Liver (tissue), 9 donors: ENCODE results near the gene MORN2. TPM values are rescaled to one million over a fixed set of nuclear protein-coding genes. Genes with fewer than 3 reads are reported as not detected.

Experiments used
- DNase-seq: peaks from one replicate; pipeline ENCODE4 v3.0.0-alpha.2; 2017; ENCODE audit warnings: low spot score
- H3K27ac ChIP-seq, 2 donors: one replicate each; pipeline ENCODE4 v1.7.0; 2013; ENCODE audit warnings: inconsistent platforms in 2 of 2, low read length in 2 of 2, control low read depth in 1 of 2, low read depth in 1 of 2, mild to moderate bottlenecking in 1 of 2
- H3K27me3 ChIP-seq, 4 donors: one replicate each; pipeline versions ENCODE4 v1.6.1 to v1.7.0; 2013; ENCODE audit warnings: low read length in 3 of 4, inconsistent platforms in 1 of 4, mild to moderate bottlenecking in 1 of 4, moderate library complexity in 1 of 4; ENCODE audit not compliant: control insufficient read depth in 4 of 4, insufficient read depth in 4 of 4
- H3K36me3 ChIP-seq, 4 donors: one replicate each; pipeline versions ENCODE4 v1.6.1 to v1.7.0; 2013; ENCODE audit warnings: low read length in 3 of 4, mild to moderate bottlenecking in 3 of 4, low read depth in 1 of 4, moderate library complexity in 1 of 4; ENCODE audit not compliant: control insufficient read depth in 4 of 4, insufficient read depth in 3 of 4
- H3K4me1 ChIP-seq, 4 donors: one replicate each; pipeline versions ENCODE4 v1.6.1 to v1.7.0; 2013; ENCODE audit warnings: low read length in 3 of 4, mild to moderate bottlenecking in 3 of 4, moderate library complexity in 1 of 4; ENCODE audit not compliant: control insufficient read depth in 4 of 4, insufficient read depth in 4 of 4
- H3K4me3 ChIP-seq, 3 donors: one replicate each; pipeline versions ENCODE4 v1.6.1 to v1.7.0; 2013; ENCODE audit warnings: low read length in 3 of 3, control low read depth in 1 of 3, low read depth in 1 of 3, mild to moderate bottlenecking in 1 of 3
- H3K9ac ChIP-seq, 2 donors: one replicate each; pipeline ENCODE4 v1.7.0; 2013; ENCODE audit warnings: low read length in 2 of 2, mild to moderate bottlenecking in 2 of 2, moderate library complexity in 2 of 2, control low read depth in 1 of 2, low read depth in 1 of 2
- H3K9me3 ChIP-seq, 4 donors: one replicate each; pipeline versions ENCODE4 v1.6.1 to v1.7.0; 2013; ENCODE audit warnings: low read length in 3 of 4; ENCODE audit not compliant: control insufficient read depth in 4 of 4
- EGR1 ChIP-seq, 2 donors: IDR thresholded peaks; 2 replicates each; pipeline ENCODE4 v1.6.1; 2016 to 2018; ENCODE audit warnings: antibody characterized with exemption in 2 of 2, low read depth in 2 of 2
- FOXA1 ChIP-seq: IDR thresholded peaks from 2 replicates; pipeline ENCODE4 v1.6.1; 2016; ENCODE audit warnings: antibody characterized with exemption
- FOXA2 ChIP-seq: IDR thresholded peaks from 2 replicates; pipeline ENCODE4 v1.6.1; 2016; ENCODE audit warnings: antibody characterized with exemption
- GABPA ChIP-seq, 2 donors: IDR thresholded peaks in 1 of 2; conservative IDR thresholded peaks in 1 of 2; 2 replicates each; pipeline ENCODE4 v1.6.1; 2016; ENCODE audit warnings: antibody characterized with exemption in 2 of 2, mild to moderate bottlenecking in 1 of 2, moderate library complexity in 1 of 2
- HNF4A ChIP-seq, 2 donors: conservative IDR thresholded peaks; 2 replicates each; pipeline ENCODE4 v1.6.1; 2016; ENCODE audit warnings: antibody characterized with exemption in 2 of 2, mild to moderate bottlenecking in 2 of 2
- HNF4G ChIP-seq: IDR thresholded peaks from 2 replicates; pipeline ENCODE4 v1.6.1; 2016; ENCODE audit warnings: antibody characterized with exemption
- JUND ChIP-seq, 2 donors: IDR thresholded peaks; 2 replicates each; pipeline ENCODE4 v1.6.1; 2016; ENCODE audit warnings: antibody characterized with exemption in 2 of 2
- NR2F2 ChIP-seq: IDR thresholded peaks from 2 replicates; pipeline ENCODE4 v1.6.1; 2016; ENCODE audit warnings: antibody characterized with exemption
- RAD21 ChIP-seq, 2 donors: IDR thresholded peaks; 2 replicates each; pipeline ENCODE4 v1.6.1; 2016; ENCODE audit warnings: antibody characterized with exemption in 2 of 2, mild to moderate bottlenecking in 2 of 2
- RXRA ChIP-seq, 2 donors: IDR thresholded peaks; 2 replicates each; pipeline ENCODE4 v1.6.1; 2017 to 2018; ENCODE audit warnings: antibody characterized with exemption in 2 of 2, mild to moderate bottlenecking in 1 of 2
- SP1 ChIP-seq: IDR thresholded peaks from 2 replicates; pipeline ENCODE4 v1.6.1; 2018; ENCODE audit warnings: antibody characterized with exemption, mild to moderate bottlenecking
- TAF1 ChIP-seq: conservative IDR thresholded peaks from 2 replicates; pipeline ENCODE4 v1.6.1; 2016; ENCODE audit warnings: antibody characterized with exemption, mild to moderate bottlenecking
- YY1 ChIP-seq: IDR thresholded peaks from 2 replicates; pipeline ENCODE4 v1.6.1; 2016; ENCODE audit warnings: antibody characterized with exemption, mild to moderate bottlenecking
- WGBS: extraction: QIAGEN DNeasy Blood & Tissue Kit; methylation state at CpG from one replicate; pipeline ENCODE4 v1.1.7; 2013; 5-methylcytosine and 5-hydroxymethylcytosine counted together
- polyA plus RNA-seq, 2 donors: library from polyadenylated mRNA; stranded (reverse) in 1 of 2; unstranded in 1 of 2; fragments of 200-250 nt in 1 of 2; fragments of >200 nt in 1 of 2; fragmentation: Nextera tagmentation in 1 of 2; extraction: Ambion mirVana in 1 of 2; gene quantifications; one replicate each; pipeline versions ENCODE4 v1.2.1 to v1.2.3, GENCODE V29; 2013 to 2015
- total RNA-seq, 2 donors: library from RNA; depleted of rRNA; stranded (reverse); fragments of >200 nt; gene quantifications; one replicate each; pipeline ENCODE4 v1.2.3, GENCODE V29; 2014
- TF ChIP-seq, protein P1 (sequence below): IDR thresholded peaks from 2 replicates; pipeline ENCODE4 v1.6.1; 2016; ENCODE audit warnings: antibody characterized with exemption
- TF ChIP-seq, protein P2 (sequence below): IDR thresholded peaks from 2 replicates; pipeline ENCODE4 v1.6.1; 2016; ENCODE audit warnings: antibody characterized with exemption
- TF ChIP-seq, protein P3 (sequence below): IDR thresholded peaks from 2 replicates; pipeline ENCODE4 v1.6.1; 2016; ENCODE audit warnings: antibody characterized with exemption
- TF ChIP-seq, protein P4 (sequence below): fragments of 150-350 bp; IDR thresholded peaks from 2 replicates; pipeline ENCODE4 v1.5.1; 2017; ENCODE audit warnings: improper control_type of control experiment, low read depth, low read length; ENCODE audit not compliant: missing input control
- TF ChIP-seq, protein P5 (sequence below): IDR thresholded peaks from 2 replicates; pipeline ENCODE4 v1.6.1; 2016; ENCODE audit warnings: antibody characterized with exemption, mild to moderate bottlenecking
- donor health status: healthy.
- donor health status: healthy.
- donor health status: healthy.
- donor health status: healthy.
- donor health status: healthy.

Gene MORN2
- total and polyA plus RNA-seq, 4 donors = 2.8 to 16.4 (median 8.0) TPM

DNA sequence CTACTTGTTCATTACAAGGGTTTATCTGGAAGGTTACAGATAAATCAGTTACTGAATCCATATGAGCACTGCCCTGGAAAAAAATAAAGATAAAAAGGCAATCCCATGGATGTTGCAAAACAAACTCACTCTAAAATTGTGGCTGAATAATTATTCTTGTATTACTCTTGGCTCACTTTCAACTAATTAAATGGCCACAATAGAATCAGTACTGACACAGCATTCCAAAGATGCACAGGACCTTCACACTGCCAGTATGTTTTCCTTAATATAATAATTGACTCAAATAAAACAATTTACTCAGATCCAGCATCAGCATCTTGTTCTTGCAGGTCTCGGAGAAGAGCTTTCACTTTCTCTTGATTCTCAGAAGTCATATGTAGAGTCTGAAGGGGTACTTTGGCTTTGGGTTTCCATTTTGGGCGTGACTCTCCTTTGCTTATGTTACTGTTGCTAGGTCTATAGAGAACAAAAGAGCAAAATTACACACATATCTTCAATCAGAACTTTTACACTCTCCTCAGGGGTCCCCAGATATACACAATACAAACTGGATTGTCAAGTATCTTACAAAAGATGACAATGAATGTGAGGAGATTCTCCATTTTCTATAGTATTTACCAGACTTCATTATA, 12.6 kb upstream of the MORN2 start:
- Histone ChIP-seq H3K27me3 (no peaks in the 10 kb centered on the region), H3K36me3 (peaks cover 9 to 33% (median 18%) of the 10 kb centered on the region in 4 donors), H3K9ac (no peak overlapping the region), H3K9me3 (no peaks in the 10 kb centered on the region), H3K4me1 (no peaks in the 10 kb centered on the region), H3K4me3 (no peak overlapping the region), H3K27ac (no peak overlapping the region)
- no peak for DNase-seq
- TF ChIP-seq RAD21 (IDR thresholded peaks at IDR 0.05) = no peak
- WGBS = 92% methylated on average over 2 of the region's 2 CpGs

DNA sequence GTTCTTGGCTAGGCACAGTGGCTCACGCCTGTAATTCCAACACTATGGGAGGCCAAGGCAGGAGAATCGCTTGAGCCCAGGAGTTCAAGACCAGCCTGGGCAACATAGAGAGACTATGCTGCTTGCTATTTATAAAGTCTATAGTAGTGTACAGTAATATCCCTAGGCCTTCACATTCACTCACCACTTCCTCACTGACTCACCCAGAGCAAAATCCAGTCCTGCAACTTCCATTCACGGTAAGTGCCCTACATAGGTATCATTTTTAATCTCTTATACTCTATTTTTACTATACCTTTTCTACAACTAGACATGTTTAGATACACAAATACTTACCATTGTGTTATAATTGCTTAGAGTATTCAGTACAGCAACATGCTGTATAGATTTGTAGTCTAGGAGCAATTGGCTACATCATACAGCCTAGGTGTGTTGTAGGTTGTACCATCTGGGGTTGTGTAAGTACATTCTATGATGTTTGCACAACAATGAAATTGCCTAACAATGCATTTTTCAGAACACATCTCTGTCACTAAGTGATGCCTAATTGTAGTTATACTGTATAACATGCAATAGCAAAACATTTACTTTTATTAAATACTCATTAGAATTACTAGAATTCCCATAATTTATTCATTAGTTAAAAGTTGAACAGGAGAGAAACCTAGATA, 8.9 kb upstream of the MORN2 start:
- TF ChIP-seq FOXA2 (no peak), RAD21 (IDR thresholded peaks at IDR 0.05) (no peak), FOXA1 (no peak), JUND (IDR thresholded peaks at IDR 0.05) (no peak), GABPA (IDR thresholded peaks at IDR 0.05 in 1 of 2, conservative IDR thresholded peaks at IDR 0.05 in 1 of 2) (no peak), SP1 (no peak), TAF1 (no peak), HNF4A (conservative IDR thresholded peaks at IDR 0.05) (no peak), RXRA (IDR thresholded peaks at IDR 0.05) (no peak), YY1 (no peak), EGR1 (IDR thresholded peaks at IDR 0.05; ENCODE audit: low read depth in 2 of 2) (no peak), HNF4G (no peak), NR2F2 (no peak)
- TF ChIP-seq, protein P1, sequence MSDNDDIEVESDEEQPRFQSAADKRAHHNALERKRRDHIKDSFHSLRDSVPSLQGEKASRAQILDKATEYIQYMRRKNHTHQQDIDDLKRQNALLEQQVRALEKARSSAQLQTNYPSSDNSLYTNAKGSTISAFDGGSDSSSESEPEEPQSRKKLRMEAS = no peak
- TF ChIP-seq, protein P2, sequence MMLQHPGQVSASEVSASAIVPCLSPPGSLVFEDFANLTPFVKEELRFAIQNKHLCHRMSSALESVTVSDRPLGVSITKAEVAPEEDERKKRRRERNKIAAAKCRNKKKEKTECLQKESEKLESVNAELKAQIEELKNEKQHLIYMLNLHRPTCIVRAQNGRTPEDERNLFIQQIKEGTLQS = no peak
- TF ChIP-seq, protein P3, sequence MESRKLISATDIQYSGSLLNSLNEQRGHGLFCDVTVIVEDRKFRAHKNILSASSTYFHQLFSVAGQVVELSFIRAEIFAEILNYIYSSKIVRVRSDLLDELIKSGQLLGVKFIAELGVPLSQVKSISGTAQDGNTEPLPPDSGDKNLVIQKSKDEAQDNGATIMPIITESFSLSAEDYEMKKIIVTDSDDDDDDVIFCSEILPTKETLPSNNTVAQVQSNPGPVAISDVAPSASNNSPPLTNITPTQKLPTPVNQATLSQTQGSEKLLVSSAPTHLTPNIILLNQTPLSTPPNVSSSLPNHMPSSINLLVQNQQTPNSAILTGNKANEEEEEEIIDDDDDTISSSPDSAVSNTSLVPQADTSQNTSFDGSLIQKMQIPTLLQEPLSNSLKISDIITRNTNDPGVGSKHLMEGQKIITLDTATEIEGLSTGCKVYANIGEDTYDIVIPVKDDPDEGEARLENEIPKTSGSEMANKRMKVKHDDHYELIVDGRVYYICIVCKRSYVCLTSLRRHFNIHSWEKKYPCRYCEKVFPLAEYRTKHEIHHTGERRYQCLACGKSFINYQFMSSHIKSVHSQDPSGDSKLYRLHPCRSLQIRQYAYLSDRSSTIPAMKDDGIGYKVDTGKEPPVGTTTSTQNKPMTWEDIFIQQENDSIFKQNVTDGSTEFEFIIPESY = no peak
- TF ChIP-seq, protein P4, sequence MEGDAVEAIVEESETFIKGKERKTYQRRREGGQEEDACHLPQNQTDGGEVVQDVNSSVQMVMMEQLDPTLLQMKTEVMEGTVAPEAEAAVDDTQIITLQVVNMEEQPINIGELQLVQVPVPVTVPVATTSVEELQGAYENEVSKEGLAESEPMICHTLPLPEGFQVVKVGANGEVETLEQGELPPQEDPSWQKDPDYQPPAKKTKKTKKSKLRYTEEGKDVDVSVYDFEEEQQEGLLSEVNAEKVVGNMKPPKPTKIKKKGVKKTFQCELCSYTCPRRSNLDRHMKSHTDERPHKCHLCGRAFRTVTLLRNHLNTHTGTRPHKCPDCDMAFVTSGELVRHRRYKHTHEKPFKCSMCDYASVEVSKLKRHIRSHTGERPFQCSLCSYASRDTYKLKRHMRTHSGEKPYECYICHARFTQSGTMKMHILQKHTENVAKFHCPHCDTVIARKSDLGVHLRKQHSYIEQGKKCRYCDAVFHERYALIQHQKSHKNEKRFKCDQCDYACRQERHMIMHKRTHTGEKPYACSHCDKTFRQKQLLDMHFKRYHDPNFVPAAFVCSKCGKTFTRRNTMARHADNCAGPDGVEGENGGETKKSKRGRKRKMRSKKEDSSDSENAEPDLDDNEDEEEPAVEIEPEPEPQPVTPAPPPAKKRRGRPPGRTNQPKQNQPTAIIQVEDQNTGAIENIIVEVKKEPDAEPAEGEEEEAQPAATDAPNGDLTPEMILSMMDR = no peak
- TF ChIP-seq, protein P5, sequence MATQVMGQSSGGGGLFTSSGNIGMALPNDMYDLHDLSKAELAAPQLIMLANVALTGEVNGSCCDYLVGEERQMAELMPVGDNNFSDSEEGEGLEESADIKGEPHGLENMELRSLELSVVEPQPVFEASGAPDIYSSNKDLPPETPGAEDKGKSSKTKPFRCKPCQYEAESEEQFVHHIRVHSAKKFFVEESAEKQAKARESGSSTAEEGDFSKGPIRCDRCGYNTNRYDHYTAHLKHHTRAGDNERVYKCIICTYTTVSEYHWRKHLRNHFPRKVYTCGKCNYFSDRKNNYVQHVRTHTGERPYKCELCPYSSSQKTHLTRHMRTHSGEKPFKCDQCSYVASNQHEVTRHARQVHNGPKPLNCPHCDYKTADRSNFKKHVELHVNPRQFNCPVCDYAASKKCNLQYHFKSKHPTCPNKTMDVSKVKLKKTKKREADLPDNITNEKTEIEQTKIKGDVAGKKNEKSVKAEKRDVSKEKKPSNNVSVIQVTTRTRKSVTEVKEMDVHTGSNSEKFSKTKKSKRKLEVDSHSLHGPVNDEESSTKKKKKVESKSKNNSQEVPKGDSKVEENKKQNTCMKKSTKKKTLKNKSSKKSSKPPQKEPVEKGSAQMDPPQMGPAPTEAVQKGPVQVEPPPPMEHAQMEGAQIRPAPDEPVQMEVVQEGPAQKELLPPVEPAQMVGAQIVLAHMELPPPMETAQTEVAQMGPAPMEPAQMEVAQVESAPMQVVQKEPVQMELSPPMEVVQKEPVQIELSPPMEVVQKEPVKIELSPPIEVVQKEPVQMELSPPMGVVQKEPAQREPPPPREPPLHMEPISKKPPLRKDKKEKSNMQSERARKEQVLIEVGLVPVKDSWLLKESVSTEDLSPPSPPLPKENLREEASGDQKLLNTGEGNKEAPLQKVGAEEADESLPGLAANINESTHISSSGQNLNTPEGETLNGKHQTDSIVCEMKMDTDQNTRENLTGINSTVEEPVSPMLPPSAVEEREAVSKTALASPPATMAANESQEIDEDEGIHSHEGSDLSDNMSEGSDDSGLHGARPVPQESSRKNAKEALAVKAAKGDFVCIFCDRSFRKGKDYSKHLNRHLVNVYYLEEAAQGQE = no peak
- WGBS = 97% methylated on average over 3 of the region's 3 CpGs
- no peak overlapping the region for H3K9ac ChIP-seq
- H3K36me3 ChIP-seq = peaks cover 4 to 16% (median 6%) of the 10 kb centered on the region in 4 donors
- H3K27ac ChIP-seq = no peak overlapping the region
- no peak overlapping the region for H3K4me3 ChIP-seq
- H3K27me3 ChIP-seq = no peaks in the 10 kb centered on the region
- no peak for DNase-seq
- no peaks in the 10 kb centered on the region for H3K4me1 ChIP-seq
- no peaks in the 10 kb centered on the region for H3K9me3 ChIP-seq
